GM12891 (cell line): ENCODE results near the gene HAUS3.

Experiments
- DNase-seq: peaks from one replicate; pipeline ENCODE4 v3.0.0; 2011; ENCODE audit warnings: low spot score; ENCODE audit not compliant: insufficient read length
- FAIRE-seq: peaks from 2 replicates; lab custom pipeline; 2011; peaks lifted over from hg19 to GRCh38; lab: Jason Lieb, UNC
- PAX5 ChIP-seq: IDR thresholded peaks from 2 replicates; pipeline ENCODE4 v1.6.1; 2011; ENCODE audit warnings: low read length, moderate library complexity, mild to moderate bottlenecking; ENCODE audit not compliant: insufficient read depth, severe bottlenecking
- POLR2A ChIP-seq: IDR thresholded peaks from 2 replicates; pipeline ENCODE4 v1.6.1; 2011; ENCODE audit warnings: low read depth, low read length, control low read depth
- POLR2AphosphoS5 ChIP-seq: IDR thresholded peaks from 2 replicates; pipeline ENCODE4 v1.6.1; 2011; ENCODE audit warnings: low read depth, low read length, control low read depth
- POU2F2 ChIP-seq: IDR thresholded peaks from 2 replicates; pipeline ENCODE4 v1.6.1; 2011; ENCODE audit warnings: low read depth, mild to moderate bottlenecking, control low read depth, low read length, moderate library complexity
- SPI1 ChIP-seq: IDR thresholded peaks from 2 replicates; pipeline ENCODE4 v1.6.1; 2011; ENCODE audit warnings: low read depth, low read length, control low read depth
- TAF1 ChIP-seq: IDR thresholded peaks from 2 replicates; pipeline ENCODE4 v1.6.1; 2011; ENCODE audit warnings: low read depth, low read length, control low read depth

Gene HAUS3

GRCh38 chr4:2262944-2263250 lies 21.0 kb upstream of the HAUS3 start:
- no peak for TF ChIP-seq SPI1
- no peak for TF ChIP-seq TAF1
- no peak for TF ChIP-seq POLR2A
- TF ChIP-seq POU2F2, result no peak
- DNase-seq (no peak), FAIRE-seq (no peak)

GRCh38 chr4:2262145-2262943 lies 20.4 kb upstream of the HAUS3 start:
- 0 out of 2 replicates have a peak, but pooled peaks have one; percentile 28 for TF ChIP-seq SPI1
- no peak for TF ChIP-seq PAX5
- 0 out of 2 replicates have a peak, but pooled peaks have one; percentile 39 for TF ChIP-seq TAF1
- TF ChIP-seq POLR2AphosphoS5, result peak; percentile 56
- TF ChIP-seq POLR2A, result peak; percentile 74
- TF ChIP-seq POU2F2, result 0 out of 2 replicates have a peak, but pooled peaks have one; percentile 20
- peak; percentile 100 for FAIRE-seq
- DNase-seq, result peak; percentile 99

GRCh38 chr4:2261853-2262144 lies 19.9 kb upstream of the HAUS3 start, which contains the start of gene MXD4:
Gene MXD4 (minus strand): TSS chr4:2262109. CDS start chr4:2261980, 129 bp downstream.
- FAIRE-seq, result no peak
- no peak for TF ChIP-seq TAF1
- TF ChIP-seq POLR2A, result no peak
- TF ChIP-seq PAX5, result no peak
- no peak for TF ChIP-seq SPI1
- TF ChIP-seq POLR2AphosphoS5, result no peak
- no peak for TF ChIP-seq POU2F2
- no peak for DNase-seq

- TF ChIP-seq TAF1 (no peak), POLR2AphosphoS5 (no peak), POLR2A (no peak), SPI1 (no peak), POU2F2 (no peak), PAX5 (no peak)
- DNase-seq (peak; percentile 76), FAIRE-seq (no peak)
Measured at GRCh38 chr4:2261110-2261852, 19.4 kb upstream of the HAUS3 start.

- DNase-seq (no peak), FAIRE-seq (no peak)
- TF ChIP-seq POLR2AphosphoS5 (no peak), SPI1 (no peak), TAF1 (no peak), PAX5 (no peak), POLR2A (no peak), POU2F2 (no peak)
Measured at GRCh38 chr4:2260344-2261109, 18.6 kb upstream of the HAUS3 start.

GRCh38 chr4:2259541-2260343 lies 17.8 kb upstream of the HAUS3 start:
- DNase-seq, result no peak
- TF ChIP-seq TAF1 (no peak), POLR2AphosphoS5 (no peak), SPI1 (no peak), POLR2A (no peak), PAX5 (no peak), POU2F2 (no peak)
- FAIRE-seq, result no peak

- FAIRE-seq, result no peak
- no peak for DNase-seq
Measured at GRCh38 chr4:2259036-2259540, 17.2 kb upstream of the HAUS3 start.

More at GRCh38 chr4:2259036-2259540, 17.2 kb upstream of the HAUS3 start:
- TF ChIP-seq POU2F2, result no peak
- no peak for TF ChIP-seq POLR2A
- TF ChIP-seq POLR2AphosphoS5, result no peak
- no peak for TF ChIP-seq SPI1
- no peak for TF ChIP-seq PAX5
- TF ChIP-seq TAF1, result no peak
